NB4 (cell line): ENCODE measurements around the gene GPR139.

ENCODE experiments used
- CTCF ChIP-seq: IDR thresholded peaks from one replicate; pipeline ENCODE4 v1.5.1; 2012; ENCODE audit warnings: low read depth, low read length
- MAX ChIP-seq: IDR thresholded peaks from 2 replicates; pipeline ENCODE4 v1.6.1; 2011; ENCODE audit warnings: low read depth, low read length
- POLR2A ChIP-seq: IDR thresholded peaks from 2 replicates; pipeline ENCODE4 v1.6.1; 2011; ENCODE audit warnings: mild to moderate bottlenecking; ENCODE audit not compliant: insufficient read length; ENCODE audit errors: extremely low read depth

GRCh38 chr16:20089246-20089965, 15.7 kb upstream of the GPR139 start:
- TF ChIP-seq CTCF = no peak
- no peak for TF ChIP-seq MAX
- TF ChIP-seq POLR2A = no peak
